Measurements from ENCODE around the gene CADM1. TPM values are rescaled to one million over a fixed set of nuclear protein-coding genes. Genes with fewer than 3 reads are reported as not detected.

The CADM1 gene
- total RNA-seq, 1 experiment from 2014 or later, result 0.79 TPM

- Histone ChIP-seq H2AFZ (ENCODE audit: low read depth, low read length, poor library complexity, severe bottlenecking) (no peak overlapping the region), H3K79me2 (ENCODE audit: insufficient read depth, low read length) (no peaks in the 10 kb centered on the region), H3K9me2 (ENCODE audit: insufficient read depth) (no peaks in the 10 kb centered on the region), H4K20me1 (ENCODE audit: insufficient read depth) (no peaks in the 10 kb centered on the region), H3K9ac (ENCODE audit: low read length) (no peak overlapping the region), H3K4me2 (ENCODE audit: low read length) (no peak overlapping the region), H3K27ac (ENCODE audit: low read depth, low read length) (no peak overlapping the region), H3K36me3 (ENCODE audit: control insufficient read depth in 1 of 2, insufficient read depth in 2 of 2, low read length in 2 of 2) (no peaks in the 10 kb centered on the region), H3K4me3 (replicated peaks in 1 of 2; ENCODE audit: low read depth in 1 of 2, low read length in 2 of 2) (no peak overlapping the region), H3K27me3 (ENCODE audit: insufficient read depth, low read length) (no peaks in the 10 kb centered on the region), H3K4me1 (ENCODE audit: control insufficient read depth in 1 of 2, insufficient read depth in 2 of 2, low read length in 2 of 2) (no peaks in the 10 kb centered on the region), H3K9me3 (ENCODE audit: control insufficient read depth in 1 of 2, insufficient read depth in 1 of 2, low read depth in 1 of 2, low read length in 2 of 2) (peaks cover 6 to 10% of the 10 kb centered on the region in 2 experiments; a peak in 2 of 4 replicates)
- ChIA-PET CTCF (no interaction called here), RAD21 (ENCODE audit: low non-redundant PET in 1 of 2, low total read pairs in 2 of 2, uncharacterized antibody in 2 of 2, unreplicated experiment in 2 of 2) (no interaction called here), POLR2A (no interaction called here)
- DNase-seq (ENCODE audit: low read depth, low spot score) (no peak), ATAC-seq (no peak)
- intact Hi-C loops (cut with micrococcal nuclease), result no loop called here
- no TSS peak for BruUV-seq (replicated peaks)
- no peak for TF ChIP-seq POLR2AphosphoS5 (IDR thresholded peaks at IDR 0.05; ENCODE audit: low read depth, low read length)
- no peak for TF ChIP-seq EGR1 (IDR thresholded peaks at IDR 0.05; ENCODE audit: low read depth)
- TF ChIP-seq TCF7L2 (IDR thresholded peaks at IDR 0.05; ENCODE audit: borderline replicate concordance, extremely low read depth, insufficient read depth, insufficient read length), result no peak
- no peak for TF ChIP-seq MAX (IDR thresholded peaks at IDR 0.05)
- TF ChIP-seq SRF (IDR thresholded peaks at IDR 0.05; ENCODE audit: low read depth), result no peak
These were observed 110.3 kb downstream of the CADM1 start for GRCh38 chr11:115393950-115394349.

GRCh38 chr11:115391598-115391997 lies 112.6 kb downstream of the CADM1 start:
- ChIA-PET RAD21 (ENCODE audit: low non-redundant PET in 1 of 2, low total read pairs in 2 of 2, uncharacterized antibody in 2 of 2, unreplicated experiment in 2 of 2) (no interaction called here), CTCF (no interaction called here)

More at GRCh38 chr11:115391598-115391997, 112.6 kb downstream of the CADM1 start:
- Histone ChIP-seq H3K36me3 (ENCODE audit: control insufficient read depth in 1 of 2, insufficient read depth in 2 of 2, low read length in 2 of 2) (no peaks in the 10 kb centered on the region), H2AFZ (ENCODE audit: low read depth, low read length, poor library complexity, severe bottlenecking) (no peak overlapping the region), H3K9me3 (ENCODE audit: control insufficient read depth in 1 of 2, insufficient read depth in 1 of 2, low read depth in 1 of 2, low read length in 2 of 2) (peaks cover 3 to 10% of the 10 kb centered on the region in 2 experiments; a peak in 2 of 4 replicates), H4K20me1 (ENCODE audit: insufficient read depth) (no peaks in the 10 kb centered on the region), H3K4me3 (replicated peaks in 1 of 2; ENCODE audit: low read depth in 1 of 2, low read length in 2 of 2) (no peak overlapping the region), H3K4me2 (ENCODE audit: low read length) (no peak overlapping the region), H3K9me2 (ENCODE audit: insufficient read depth) (no peaks in the 10 kb centered on the region), H3K27me3 (ENCODE audit: insufficient read depth, low read length) (no peaks in the 10 kb centered on the region), H3K9ac (ENCODE audit: low read length) (no peak overlapping the region), H3K27ac (ENCODE audit: low read depth, low read length) (no peak overlapping the region), H3K4me1 (ENCODE audit: control insufficient read depth in 1 of 2, insufficient read depth in 2 of 2, low read length in 2 of 2) (no peaks in the 10 kb centered on the region), H3K79me2 (ENCODE audit: insufficient read depth, low read length) (no peaks in the 10 kb centered on the region)
- POLR2A ChIA-PET, result no interaction called here
- no TSS peak for BruUV-seq (replicated peaks)
- DNase-seq (ENCODE audit: low read depth, low spot score) (no peak), ATAC-seq (no peak)
- no peak for TF ChIP-seq POLR2AphosphoS5 (IDR thresholded peaks at IDR 0.05; ENCODE audit: low read depth, low read length)
- TF ChIP-seq SP1 (IDR thresholded peaks at IDR 0.05; ENCODE audit: low read depth), result no peak
- TF ChIP-seq ELF1 (IDR thresholded peaks at IDR 0.05; ENCODE audit: borderline replicate concordance, low read depth), result no peak
- no peak for TF ChIP-seq TCF7L2 (IDR thresholded peaks at IDR 0.05; ENCODE audit: borderline replicate concordance, extremely low read depth, insufficient read depth, insufficient read length)
- no peak for TF ChIP-seq ZFX (IDR thresholded peaks at IDR 0.05)
- TF ChIP-seq RAD21 (IDR thresholded peaks at IDR 0.05; ENCODE audit: low read depth), result no peak
- TF ChIP-seq EZH2phosphoT487 (IDR thresholded peaks at IDR 0.05; ENCODE audit: borderline replicate concordance), result no peak
- TF ChIP-seq ZNF274 (IDR thresholded peaks at IDR 0.05; ENCODE audit: low read depth, low read length), result no peak
- TF ChIP-seq EZH2 (IDR thresholded peaks at IDR 0.05), result no peak
- TF ChIP-seq SIN3A (IDR thresholded peaks at IDR 0.05; ENCODE audit: low read depth), result no peak
- no peak for TF ChIP-seq CEBPB (IDR thresholded peaks at IDR 0.05; ENCODE audit: low read depth)
- TF ChIP-seq POLR2A (IDR thresholded peaks at IDR 0.05; ENCODE audit: borderline replicate concordance, extremely low read depth, insufficient read depth, insufficient read length), result no peak
- intact Hi-C loops (cut with micrococcal nuclease), result no loop called here

Data from HCT116 (cell line).